Measurements from ENCODE around the gene TXN. TPM values are rescaled to one million over a fixed set of nuclear protein-coding genes. Genes with fewer than 3 reads are reported as not detected.

The TXN gene
- 1,184 to 1,350 TPM (median 1,231 TPM) in 5 replicates for total RNA-seq (2022; extraction: Qiagen RNA extraction)

DNA sequence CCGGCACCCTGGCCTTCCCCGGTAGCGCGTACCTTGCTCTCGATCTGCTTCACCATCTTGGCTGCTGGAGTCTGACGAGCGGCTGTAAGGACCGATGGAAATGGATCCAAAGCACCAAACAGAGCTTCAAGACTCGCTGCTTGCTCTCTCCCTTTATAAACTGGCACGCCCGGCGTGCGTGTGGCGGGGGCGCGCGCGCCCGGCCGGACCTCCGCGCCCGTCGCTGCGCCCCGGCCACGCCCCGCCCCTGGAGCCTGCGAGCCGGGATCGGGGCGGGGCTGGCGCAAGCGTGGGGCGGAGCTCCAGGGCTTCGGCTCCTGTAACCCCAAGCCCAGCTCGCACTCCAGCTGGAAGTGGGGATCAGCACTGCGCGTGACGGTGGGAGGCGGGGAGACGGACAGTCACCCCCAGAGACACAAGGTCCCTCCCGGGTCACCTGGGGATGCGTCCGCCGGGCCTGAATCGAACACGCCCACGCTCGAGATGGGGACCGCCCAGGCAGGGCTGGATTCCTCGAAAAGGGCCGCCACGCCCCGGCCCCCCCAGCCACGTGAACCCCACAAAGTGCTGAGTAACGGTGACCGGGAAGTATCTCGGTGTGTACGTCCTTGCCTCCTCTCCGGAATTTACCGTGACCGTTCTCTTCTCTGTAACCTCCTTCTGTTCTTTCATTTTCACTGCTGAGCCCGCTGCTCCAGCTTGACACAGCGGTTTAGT lies at the start of gene TXN:
TXN (minus strand) TSS at position 128 of the 717 bp plus-strand sequence; CDS start at position 56, 72 bp downstream.

GRCh38 chr9:110208031-110208430 lies 48.3 kb downstream of the TXN start, which contains the start of gene C9orf152:
C9orf152 (minus strand) TSS chr9:110208159; CDS start chr9:110207579, 580 bp downstream.

Other genes starting within 250 kb of the TXN start
- 0.17 to 0.33 TPM (median 0.19 TPM) in 5 replicates for gene C9orf152, start 48.3 kb downstream of the TXN start, total RNA-seq (2022; extraction: Qiagen RNA extraction)
- not detected in 5 replicates for gene TXNDC8, start 81.4 kb upstream of the TXN start, total RNA-seq (2022; extraction: Qiagen RNA extraction)

Data from A549 treated with AZD2906 at 1 μM for 4 hours (cell line).